ENCODE measurements around the gene SVIL. TPM values are rescaled to one million over a fixed set of nuclear protein-coding genes. Genes with fewer than 3 reads are reported as not detected.

Gene SVIL
- total and polyA plus RNA-seq, 10 donors = 1.4 to 65.3 (median 20.4) TPM

- H3K36me3 ChIP-seq = peaks cover 0 to 91% (median 0%) of the 10 kb centered on the region in 6 donors
- WGBS, 5 donors = 88 to 96% (median 92%) methylated on average over 7 of the region's 7 CpGs
- H3K27me3 ChIP-seq (replicated peaks in 1 of 7) = no peaks in the 10 kb centered on the region
- H3K27ac ChIP-seq = no peak overlapping the region
- no peaks in the 10 kb centered on the region for H3K9me3 ChIP-seq
- no peak for TF ChIP-seq POLR2A (IDR thresholded peaks at IDR 0.05)
- TF ChIP-seq CTCF (IDR thresholded peaks at IDR 0.05 in 8 of 11, conservative IDR thresholded peaks at IDR 0.05 in 3 of 11) = no peak
- TF ChIP-seq POLR2AphosphoS5 (IDR thresholded peaks at IDR 0.05) = no peak
- intact Hi-C loops (cut with DNase I; ENCODE audit: low total_unique reads) = no loop called here
- H3K4me1 ChIP-seq = no peaks in the 10 kb centered on the region
- H3K4me3 ChIP-seq = no peak overlapping the region
- DNase-seq = no peak
Measured at GRCh38 chr10:29525762-29526161, 109.0 kb downstream of the SVIL start.

DNA sequence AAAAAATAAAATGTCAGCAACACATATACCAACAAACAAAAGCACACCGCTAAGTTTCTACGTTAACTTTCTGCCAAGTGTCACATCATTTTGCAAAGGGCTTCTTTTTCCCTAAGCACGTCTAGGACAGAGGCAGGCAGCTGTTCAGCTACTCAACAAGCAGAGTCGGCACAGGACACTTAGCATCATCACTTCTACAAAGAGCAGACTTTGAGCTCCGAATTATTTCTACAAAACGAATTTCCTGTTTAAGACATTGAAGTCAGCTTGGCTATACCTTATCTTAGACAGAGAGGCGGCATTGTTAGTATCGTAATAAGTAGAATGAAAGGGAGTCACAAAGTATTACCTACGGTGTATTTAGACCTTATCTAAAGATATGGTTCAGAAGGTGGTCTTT is 110.1 kb downstream of the SVIL start:
- Histone ChIP-seq H3K4me3 (no peak overlapping the region), H3K36me3 (peaks cover 0 to 92% (median 0%) of the 10 kb centered on the region in 6 donors), H3K27me3 (replicated peaks in 1 of 7) (no peaks in the 10 kb centered on the region), H3K4me1 (no peaks in the 10 kb centered on the region), H3K27ac (no peak overlapping the region), H3K9me3 (no peaks in the 10 kb centered on the region)
- WGBS, 5 donors = 87 to 95% (median 93%) methylated on average over 9 of the region's 9 CpGs
- TF ChIP-seq POLR2A (IDR thresholded peaks at IDR 0.05) (no peak), CTCF (IDR thresholded peaks at IDR 0.05 in 8 of 11, conservative IDR thresholded peaks at IDR 0.05 in 3 of 11) (no peak), POLR2AphosphoS5 (IDR thresholded peaks at IDR 0.05) (no peak)
- DNase-seq = no peak
- intact Hi-C loops (cut with DNase I; ENCODE audit: low total_unique reads) = no loop called here

DNA sequence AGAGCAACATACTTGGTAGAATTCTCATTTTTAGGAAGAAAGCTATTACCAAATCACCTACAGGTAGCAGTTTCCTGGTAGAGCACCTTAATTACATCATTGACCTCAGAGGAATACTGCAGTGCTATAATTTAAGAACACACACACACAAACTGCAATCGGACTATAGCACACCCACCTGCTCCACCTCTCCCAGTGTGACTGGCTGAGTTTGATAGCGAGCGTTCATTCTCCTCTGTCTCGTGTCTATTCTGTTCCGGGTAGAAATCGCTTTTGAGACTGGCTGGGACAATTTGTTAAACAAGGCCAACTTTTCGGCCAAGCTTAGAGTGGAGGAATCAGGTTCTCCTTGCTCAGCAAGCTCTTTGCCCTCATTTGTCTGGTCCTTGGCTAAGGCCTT is 110.5 kb downstream of the SVIL start:
- no peak for DNase-seq
- intact Hi-C loops (cut with DNase I; ENCODE audit: low total_unique reads) = no loop called here
- Histone ChIP-seq H3K4me1 (no peaks in the 10 kb centered on the region), H3K36me3 (peaks cover 0 to 92% (median 0%) of the 10 kb centered on the region in 6 donors), H3K4me3 (no peak overlapping the region), H3K27me3 (replicated peaks in 1 of 7) (no peaks in the 10 kb centered on the region), H3K9me3 (no peaks in the 10 kb centered on the region), H3K27ac (no peak overlapping the region)
- TF ChIP-seq CTCF (IDR thresholded peaks at IDR 0.05 in 8 of 11, conservative IDR thresholded peaks at IDR 0.05 in 3 of 11) (no peak), POLR2AphosphoS5 (IDR thresholded peaks at IDR 0.05) (no peak), POLR2A (IDR thresholded peaks at IDR 0.05) (no peak)
- 88 to 98% (median 98%) methylated on average over 7 of the region's 7 CpGs for WGBS, 5 donors

DNA sequence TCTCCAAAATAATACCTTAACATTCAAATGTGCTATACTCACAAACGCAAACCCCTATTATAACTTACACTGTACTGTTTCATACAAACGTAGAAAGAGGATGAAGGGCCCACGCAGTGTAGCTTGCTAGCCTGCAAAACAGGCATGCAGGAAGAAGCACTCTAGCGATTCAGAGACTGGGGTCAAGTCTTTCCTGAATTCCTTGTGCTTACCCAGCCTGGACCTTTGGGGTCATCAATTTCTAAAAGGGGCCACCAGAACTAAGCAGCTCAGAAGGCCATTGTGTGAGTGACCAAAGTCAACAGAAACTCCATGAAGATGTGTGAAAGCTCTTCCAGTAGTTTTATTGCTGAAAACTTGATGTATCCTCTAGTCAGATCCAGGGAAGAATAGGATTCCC is 111.9 kb downstream of the SVIL start:
- H3K27me3 ChIP-seq (replicated peaks in 1 of 7) = no peaks in the 10 kb centered on the region
- no peak for TF ChIP-seq POLR2AphosphoS5 (IDR thresholded peaks at IDR 0.05)
- TF ChIP-seq POLR2A (IDR thresholded peaks at IDR 0.05) = no peak
- no peak for TF ChIP-seq CTCF (IDR thresholded peaks at IDR 0.05 in 8 of 11, conservative IDR thresholded peaks at IDR 0.05 in 3 of 11)
- H3K36me3 ChIP-seq = peaks cover 0 to 98% (median 0%) of the 10 kb centered on the region in 6 donors
- intact Hi-C loops (cut with DNase I; ENCODE audit: low total_unique reads) = no loop called here
- H3K4me3 ChIP-seq = no peak overlapping the region
- 67 to 81% (median 79%) methylated on average over 4 of the region's 4 CpGs for WGBS, 5 donors
- no peaks in the 10 kb centered on the region for H3K9me3 ChIP-seq
- H3K4me1 ChIP-seq = no peaks in the 10 kb centered on the region
- no peak for DNase-seq
- peak overlapping the region in 3 of 8 donors; percentile 16 to 55 (median 42) for H3K27ac ChIP-seq

Data from spleen (tissue), 11 donors.